K562 (cell line): ENCODE data around the gene OR8B3. TPM values are rescaled to one million over a fixed set of nuclear protein-coding genes. Genes with fewer than 3 reads are reported as not detected.

ENCODE experiments used
- BCOR ChIP-seq: fragments of 450-650 bp; IDR thresholded peaks from 2 replicates; pipeline ENCODE4 v1.6.1; 2016
- BMI1 ChIP-seq: fragments of 150-350 bp; IDR thresholded peaks from 2 replicates; pipeline ENCODE4 v1.6.1; 2014; ENCODE audit warnings: low read length
- IFI16 ChIP-seq: fragments of 250-450 bp; sonication (Bioruptor Pico); IDR thresholded peaks from 2 replicates; pipeline ENCODE4 v2.1.2; 2022; ENCODE audit warnings: mild to moderate bottlenecking, inconsistent platforms
- KLF13 ChIP-seq: fragments of 450-650 bp; IDR thresholded peaks from 2 replicates; pipeline ENCODE4 v1.6.1; 2016; ENCODE audit warnings: missing genetic modification characterization, low read depth, mild to moderate bottlenecking, missing compliant biosample characterization, moderate library complexity, borderline replicate concordance
- MAFK ChIP-seq: IDR thresholded peaks from 2 replicates; pipeline ENCODE4 v1.6.1; 2011; ENCODE audit warnings: low read length, improper control_type of control experiment
- MIER1 ChIP-seq: fragments of 450-650 bp; IDR thresholded peaks from 2 replicates; pipeline ENCODE4 v1.6.1; 2016; ENCODE audit warnings: antibody characterized with exemption, mild to moderate bottlenecking, low read depth
- MYC ChIP-seq, 2 experiments: fragments of 250-450 bp in 1 of 2; sonication (Bioruptor Pico) in 1 of 2; IDR thresholded peaks; 2 replicates each; pipeline versions ENCODE4 v1.5.1 to v1.6.1; 2012 to 2021; ENCODE audit warnings: low read depth in 2 of 2, borderline replicate concordance in 1 of 2, improper control_type of control experiment in 1 of 2, low read length in 1 of 2, mild to moderate bottlenecking in 1 of 2, moderate library complexity in 1 of 2
- NFYB ChIP-seq: IDR thresholded peaks from 2 replicates; pipeline ENCODE4 v1.6.1; 2011; ENCODE audit warnings: mild to moderate bottlenecking, moderate library complexity; ENCODE audit not compliant: insufficient read length; ENCODE audit errors: extremely low read depth
- PCBP1 ChIP-seq: fragments of 200-400 bp; formaldehyde crosslinking; IDR thresholded peaks from 2 replicates; pipeline ENCODE4 v1.6.1; 2018; ENCODE audit warnings: mild to moderate bottlenecking, low read depth, low read length; ENCODE audit not compliant: poor library complexity, severe bottlenecking
- PHF20 ChIP-seq: fragments of 450-650 bp; IDR thresholded peaks from 2 replicates; pipeline ENCODE4 v1.6.1; 2018; ENCODE audit not compliant: partially characterized antibody
- RB1 ChIP-seq: fragments of 450-650 bp; IDR thresholded peaks from 2 replicates; pipeline ENCODE4 v1.6.1; 2017; ENCODE audit warnings: low read depth, mild to moderate bottlenecking
- SIX5 ChIP-seq, 2 experiments: IDR thresholded peaks; 2 replicates each; pipeline ENCODE4 v1.6.1; 2011; ENCODE audit warnings: low read length in 2 of 2, borderline replicate concordance in 1 of 2, low read depth in 1 of 2, mild to moderate bottlenecking in 1 of 2, moderate library complexity in 1 of 2; ENCODE audit not compliant: insufficient read depth in 1 of 2
- TCF3 ChIP-seq: sonication (generic); formaldehyde crosslinking; IDR thresholded peaks from 2 replicates; pipeline ENCODE4 v1.4.0; 2020; ENCODE audit warnings: mild to moderate bottlenecking, missing genetic modification reagents
- TEAD2 ChIP-seq: fragments of 450-650 bp; IDR thresholded peaks from 2 replicates; pipeline ENCODE4 v1.6.1; 2016; ENCODE audit warnings: missing genetic modification characterization, control low read depth, missing compliant biosample characterization
- TOE1 ChIP-seq, 2 experiments: fragments of 450-650 bp in 1 of 2; sonication (generic) in 1 of 2; formaldehyde crosslinking in 1 of 2; IDR thresholded peaks; 2 replicates each; pipeline versions ENCODE4 v1.7.1 to v1.8.0; 2016 to 2022; ENCODE audit warnings: borderline replicate concordance in 2 of 2, mild to moderate bottlenecking in 2 of 2, antibody characterized with exemption in 1 of 2, inconsistent platforms in 1 of 2, low read depth in 1 of 2, missing genetic modification reagents in 1 of 2, moderate library complexity in 1 of 2
- ZBTB8A ChIP-seq: fragments of 450-650 bp; IDR thresholded peaks from 2 replicates; pipeline ENCODE4 v1.6.1; 2018; ENCODE audit warnings: mild to moderate bottlenecking, moderate library complexity; ENCODE audit not compliant: partially characterized antibody
- ZNF57 ChIP-seq: fragments of 450-650 bp; formaldehyde crosslinking; IDR thresholded peaks from 2 replicates; pipeline ENCODE4 v1.4.0; 2020; ENCODE audit warnings: mild to moderate bottlenecking, moderate library complexity
- ZNF76 ChIP-seq: fragments of 250-450 bp; sonication (Bioruptor Pico); IDR thresholded peaks from 2 replicates; pipeline ENCODE4 v1.4.0; 2020; ENCODE audit warnings: mild to moderate bottlenecking, moderate library complexity, borderline replicate concordance
- ZNF764 ChIP-seq: fragments of 250-450 bp; sonication (Bioruptor Pico); IDR thresholded peaks from 2 replicates; pipeline ENCODE4 v1.4.0; 2020; ENCODE audit warnings: low read depth, mild to moderate bottlenecking, moderate library complexity
- polyA plus RNA-seq, 8 experiments: library from polyadenylated mRNA; depleted of rRNA in 4 of 8; stranded (reverse) in 5 of 8; unstranded in 3 of 8; fragments of >200 nt; fragmentation: Nextera tagmentation in 2 of 8; fragmentation: Illumina TruSeq in 1 of 8; extraction: Ambion mirVana in 2 of 8; extraction: Trizol in 1 of 8; gene quantifications; 2 replicates each; pipeline versions ENCODE4 v1.2.1 to v1.2.3, GENCODE V29; 2011 to 2014; ENCODE audit warnings: inconsistent platforms in 1 of 8, missing spikeins in 1 of 8
- total RNA-seq, 7 experiments: library from RNA; depleted of rRNA in 6 of 7; stranded (reverse); fragments of >200 nt in 6 of 7; fragmentation: Illumina TruSeq in 2 of 7; extraction: Trizol in 2 of 7; gene quantifications; 2 replicates each; pipeline versions ENCODE4 v1.2.1 to v1.2.3, GENCODE V29; 2011 to 2021; ENCODE audit warnings: low replicate concordance in 1 of 7
- TF ChIP-seq, protein P1 (sequence below): fragments of 450-650 bp; formaldehyde crosslinking; IDR thresholded peaks from 2 replicates; pipeline ENCODE4 v1.4.0; 2022; ENCODE audit warnings: missing genetic modification characterization
- TF ChIP-seq, protein P2 (sequence below): fragments of 450-650 bp; IDR thresholded peaks from 2 replicates; pipeline ENCODE4 v1.7.0; 2016; ENCODE audit warnings: borderline replicate concordance
- TF ChIP-seq, protein P3 (sequence below): fragments of 450-650 bp; formaldehyde crosslinking; IDR thresholded peaks from 2 replicates; pipeline ENCODE4 v1.4.0; 2020; ENCODE audit warnings: mild to moderate bottlenecking, moderate library complexity
- TF ChIP-seq, protein P4 (sequence below): fragments of 250-450 bp; sonication (Bioruptor Pico); IDR thresholded peaks from 2 replicates; pipeline ENCODE4 v1.6.1; 2021; ENCODE audit warnings: mild to moderate bottlenecking

Gene OR8B3
- total and polyA plus RNA-seq, 9 of the 15 experiments (the other 6 are each of a cell fraction or from before 2014, with no cell fraction given): 0.13 TPM; not detected in 8

DNA sequence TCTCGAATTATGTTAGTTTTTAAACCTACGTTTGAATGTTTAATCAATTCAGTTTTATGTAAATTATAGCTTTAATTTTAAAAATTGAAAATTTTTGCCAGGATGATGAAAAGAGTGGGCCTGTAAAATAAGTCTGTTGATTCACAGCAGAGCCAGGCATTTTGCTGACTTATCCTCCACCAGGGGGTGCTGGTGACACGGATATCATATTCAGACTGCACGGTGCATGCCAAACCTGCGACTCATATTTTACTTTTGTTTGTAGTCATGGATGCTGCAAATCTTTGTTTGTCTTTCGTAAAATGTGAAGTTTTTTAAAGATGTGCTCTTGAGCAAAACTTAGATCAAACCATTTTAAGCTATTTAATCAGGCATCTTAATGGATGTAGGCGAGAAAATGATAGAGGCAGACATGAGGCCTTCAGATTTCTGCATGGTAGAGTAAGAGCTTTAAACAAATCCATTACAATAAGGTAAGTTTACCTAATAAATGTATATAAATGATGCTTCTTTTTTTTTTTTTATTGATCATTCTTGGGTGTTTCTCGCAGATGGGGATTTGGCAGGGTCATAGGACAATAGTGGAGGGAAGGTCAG, 3.6 kb upstream of the OR8B3 start (continued):
- TF ChIP-seq KLF13: no peak
- TF ChIP-seq MYC (IDR thresholded peaks at IDR 0.05; ENCODE audit: low read depth, low read length): no peak
- TF ChIP-seq MYC (CRISPR knock-in tag; IDR thresholded peaks at IDR 0.05; ENCODE audit: borderline replicate concordance, low read depth): no peak
- TF ChIP-seq, protein P1, sequence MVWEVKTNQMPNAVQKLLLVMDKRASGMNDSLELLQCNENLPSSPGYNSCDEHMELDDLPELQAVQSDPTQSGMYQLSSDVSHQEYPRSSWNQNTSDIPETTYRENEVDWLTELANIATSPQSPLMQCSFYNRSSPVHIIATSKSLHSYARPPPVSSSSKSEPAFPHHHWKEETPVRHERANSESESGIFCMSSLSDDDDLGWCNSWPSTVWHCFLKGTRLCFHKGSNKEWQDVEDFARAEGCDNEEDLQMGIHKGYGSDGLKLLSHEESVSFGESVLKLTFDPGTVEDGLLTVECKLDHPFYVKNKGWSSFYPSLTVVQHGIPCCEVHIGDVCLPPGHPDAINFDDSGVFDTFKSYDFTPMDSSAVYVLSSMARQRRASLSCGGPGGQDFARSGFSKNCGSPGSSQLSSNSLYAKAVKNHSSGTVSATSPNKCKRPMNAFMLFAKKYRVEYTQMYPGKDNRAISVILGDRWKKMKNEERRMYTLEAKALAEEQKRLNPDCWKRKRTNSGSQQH (CRISPR knock-in tag): no peak
- no peak for TF ChIP-seq ZNF76 (CRISPR knock-in tag)
- no peak for TF ChIP-seq TCF3 (CRISPR knock-in tag)
- TF ChIP-seq ZNF764: peak; percentile 83; the same call in 1 of the 2 replicates
- TF ChIP-seq BMI1: no peak
- TF ChIP-seq, protein P2, sequence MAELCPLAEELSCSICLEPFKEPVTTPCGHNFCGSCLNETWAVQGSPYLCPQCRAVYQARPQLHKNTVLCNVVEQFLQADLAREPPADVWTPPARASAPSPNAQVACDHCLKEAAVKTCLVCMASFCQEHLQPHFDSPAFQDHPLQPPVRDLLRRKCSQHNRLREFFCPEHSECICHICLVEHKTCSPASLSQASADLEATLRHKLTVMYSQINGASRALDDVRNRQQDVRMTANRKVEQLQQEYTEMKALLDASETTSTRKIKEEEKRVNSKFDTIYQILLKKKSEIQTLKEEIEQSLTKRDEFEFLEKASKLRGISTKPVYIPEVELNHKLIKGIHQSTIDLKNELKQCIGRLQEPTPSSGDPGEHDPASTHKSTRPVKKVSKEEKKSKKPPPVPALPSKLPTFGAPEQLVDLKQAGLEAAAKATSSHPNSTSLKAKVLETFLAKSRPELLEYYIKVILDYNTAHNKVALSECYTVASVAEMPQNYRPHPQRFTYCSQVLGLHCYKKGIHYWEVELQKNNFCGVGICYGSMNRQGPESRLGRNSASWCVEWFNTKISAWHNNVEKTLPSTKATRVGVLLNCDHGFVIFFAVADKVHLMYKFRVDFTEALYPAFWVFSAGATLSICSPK: no peak
- TF ChIP-seq BCOR: no peak
- TF ChIP-seq SIX5 (IDR thresholded peaks at IDR 0.05; ENCODE audit: borderline replicate concordance in 1 of 2, insufficient read depth in 1 of 2, low read depth in 1 of 2, low read length in 2 of 2): no peak
- TF ChIP-seq PHF20: no peak
- TF ChIP-seq TEAD2: 0 out of 2 replicates have a peak, but pooled peaks have one; percentile 30
- no peak for TF ChIP-seq ZNF57 (CRISPR knock-in tag)
- TF ChIP-seq, protein P3, sequence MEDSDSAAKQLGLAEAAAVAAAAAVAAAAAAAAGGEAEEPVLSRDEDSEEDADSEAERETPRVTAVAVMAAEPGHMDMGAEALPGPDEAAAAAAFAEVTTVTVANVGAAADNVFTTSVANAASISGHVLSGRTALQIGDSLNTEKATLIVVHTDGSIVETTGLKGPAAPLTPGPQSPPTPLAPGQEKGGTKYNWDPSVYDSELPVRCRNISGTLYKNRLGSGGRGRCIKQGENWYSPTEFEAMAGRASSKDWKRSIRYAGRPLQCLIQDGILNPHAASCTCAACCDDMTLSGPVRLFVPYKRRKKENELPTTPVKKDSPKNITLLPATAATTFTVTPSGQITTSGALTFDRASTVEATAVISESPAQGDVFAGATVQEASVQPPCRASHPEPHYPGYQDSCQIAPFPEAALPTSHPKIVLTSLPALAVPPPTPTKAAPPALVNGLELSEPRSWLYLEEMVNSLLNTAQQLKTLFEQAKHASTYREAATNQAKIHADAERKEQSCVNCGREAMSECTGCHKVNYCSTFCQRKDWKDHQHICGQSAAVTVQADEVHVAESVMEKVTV (CRISPR knock-in tag): no peak
- TF ChIP-seq MAFK: no peak; the same call in 1 of the 2 replicates
- TF ChIP-seq PCBP1: no peak
- no peak for TF ChIP-seq IFI16 (CRISPR knock-in tag)
- TF ChIP-seq, protein P4, sequence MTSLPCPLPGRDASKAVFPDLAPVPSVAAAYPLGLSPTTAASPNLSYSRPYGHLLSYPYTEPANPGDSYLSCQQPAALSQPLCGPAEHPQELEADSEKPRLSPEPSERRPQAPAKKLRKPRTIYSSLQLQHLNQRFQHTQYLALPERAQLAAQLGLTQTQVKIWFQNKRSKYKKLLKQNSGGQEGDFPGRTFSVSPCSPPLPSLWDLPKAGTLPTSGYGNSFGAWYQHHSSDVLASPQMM (CRISPR knock-in tag): no peak
- no peak for TF ChIP-seq TOE1 (IDR thresholded peaks at IDR 0.05; ENCODE audit: borderline replicate concordance)
- no peak for TF ChIP-seq TOE1 (CRISPR knock-in tag; IDR thresholded peaks at IDR 0.05; ENCODE audit: borderline replicate concordance, low read depth)
- no peak for TF ChIP-seq MIER1
- TF ChIP-seq RB1: no peak
- TF ChIP-seq NFYB: no peak
- TF ChIP-seq ZBTB8A: no peak
